ENCODE data around the gene DIS3L2.

- TF ChIP-seq CTCF (IDR thresholded peaks at IDR 0.05) (no peak), POLR2A (IDR thresholded peaks at IDR 0.05) (no peak)
Observed at GRCh38 chr2:232076736-232077135, 115.2 kb downstream of the DIS3L2 start.
